Camera-type eye (tissue), 1 donor: Measurements from ENCODE around the gene HECTD3. TPM values are rescaled to one million over a fixed set of nuclear protein-coding genes. Genes with fewer than 3 reads are reported as not detected.

Experiments
- total RNA-seq: library from RNA; depleted of rRNA; stranded (reverse); fragments of >200 nt; gene quantifications from one replicate; pipeline ENCODE4 v1.2.3, GENCODE V29; 2014

Gene HECTD3
- total RNA-seq = 28.5 TPM

GRCh38 chr1:45010855-45011811 lies at the start of gene HECTD3:
HECTD3 (minus strand) TSS chr1:45011324; CDS start chr1:45011257, 67 bp downstream.

GRCh38 chr1:45011837-45012638 lies 914 bp upstream of the HECTD3 start, which contains the start of gene UROD:
UROD (plus strand) TSS chr1:45012254; CDS start chr1:45012266, 12 bp downstream.

Other genes with a start within 250 kb of the HECTD3 start
- gene RPS8, start 235.8 kb downstream of the HECTD3 start, total RNA-seq = 1,866 TPM
- gene BEST4, start 223.2 kb downstream of the HECTD3 start, total RNA-seq = not detected
- 8.0 TPM for gene PLK3, start 210.9 kb downstream of the HECTD3 start, total RNA-seq
- not detected for gene DYNLT4, start 204.0 kb downstream of the HECTD3 start, total RNA-seq
- gene BTBD19, start 202.8 kb downstream of the HECTD3 start, total RNA-seq = 5.7 TPM
- gene PTCH2, start 168.1 kb downstream of the HECTD3 start, total RNA-seq = 4.6 TPM
- gene EIF2B3, start 24.7 kb downstream of the HECTD3 start, total RNA-seq = 46.6 TPM
- gene UROD, start 930 bp upstream of the HECTD3 start, total RNA-seq = 56.0 TPM
- 23.0 TPM for gene ZSWIM5, start 195.3 kb upstream of the HECTD3 start, total RNA-seq